DOHH2 (cell line): ENCODE measurements around the gene DTNB.

Source experiments
- H3F3A ChIP-seq: fragments of 200-600 bp; sonication (generic), shearing (Covaris generic); 2 replicates; pipeline ENCODE4 v1.6.0; 2016; ENCODE audit warnings: antibody characterized with exemption, mild to moderate bottlenecking; ENCODE audit not compliant: control insufficient read depth, insufficient read depth
- H3K27ac ChIP-seq: fragments of 200-600 bp; sonication (generic); 2 replicates; pipeline ENCODE4 v1.5.1; 2014; ENCODE audit warnings: low read depth, mild to moderate bottlenecking, low read length, moderate library complexity
- H3K27me3 ChIP-seq: fragments of 200-600 bp; sonication (generic); 2 replicates; pipeline ENCODE4 v1.6.1; 2014; ENCODE audit warnings: mild to moderate bottlenecking, low read length, mixed read lengths; ENCODE audit not compliant: control insufficient read depth
- H3K36me3 ChIP-seq: fragments of 200-600 bp; sonication (generic); 2 replicates; pipeline ENCODE4 v1.6.1; 2014; ENCODE audit warnings: mild to moderate bottlenecking, low read length, moderate library complexity, mixed read lengths; ENCODE audit not compliant: control insufficient read depth
- H3K4me1 ChIP-seq: fragments of 200-600 bp; sonication (generic); 2 replicates; pipeline ENCODE4 v1.6.1; 2014; ENCODE audit warnings: mild to moderate bottlenecking, low read length, mixed read lengths; ENCODE audit not compliant: control insufficient read depth
- H3K4me2 ChIP-seq: fragments of 200-600 bp; sonication (generic); 2 replicates; pipeline ENCODE4 v1.6.0; 2014; ENCODE audit warnings: mild to moderate bottlenecking, low read length, moderate library complexity
- H3K4me3 ChIP-seq: fragments of 200-600 bp; sonication (generic); 2 replicates; pipeline ENCODE4 v1.5.1; 2014; ENCODE audit warnings: mild to moderate bottlenecking, low read length, mixed read lengths
- H3K79me2 ChIP-seq: fragments of 200-600 bp; sonication (generic); 2 replicates; pipeline ENCODE4 v1.6.1; 2014; ENCODE audit warnings: mild to moderate bottlenecking, low read length, mixed read lengths; ENCODE audit not compliant: control insufficient read depth
- H3K9me2 ChIP-seq: fragments of 200-600 bp; sonication (generic); replicated peaks from 2 replicates; pipeline ENCODE4 v1.6.1; 2014; ENCODE audit warnings: mild to moderate bottlenecking, low read length, mixed read lengths; ENCODE audit not compliant: control insufficient read depth
- H3K9me3 ChIP-seq: fragments of 200-600 bp; sonication (generic); 2 replicates; pipeline ENCODE4 v1.6.1; 2014; ENCODE audit warnings: antibody characterized with exemption, low read length, mixed read lengths; ENCODE audit not compliant: control insufficient read depth, insufficient read depth
- H4K20me1 ChIP-seq: fragments of 200-600 bp; sonication (generic); 2 replicates; pipeline ENCODE4 v1.6.0; 2014; ENCODE audit warnings: low read depth, mild to moderate bottlenecking, antibody characterized with exemption, low read length, moderate library complexity; ENCODE audit not compliant: control insufficient read depth, insufficient read depth
- EZH2phosphoT487 ChIP-seq: fragments of 200-600 bp; sonication (generic); IDR thresholded peaks from 2 replicates; pipeline ENCODE4 v1.6.1; 2017; ENCODE audit warnings: borderline replicate concordance, mild to moderate bottlenecking, antibody characterized with exemption, low read length, moderate library complexity, mixed read lengths
- TF ChIP-seq, protein P1 (sequence below): fragments of 200-600 bp; sonication (generic); IDR thresholded peaks from one replicate; pipeline ENCODE4 v1.5.1; 2014; ENCODE audit warnings: antibody characterized with exemption, mild to moderate bottlenecking, low read depth, low read length; ENCODE audit not compliant: poor library complexity, severe bottlenecking

DTNB gene

DNA sequence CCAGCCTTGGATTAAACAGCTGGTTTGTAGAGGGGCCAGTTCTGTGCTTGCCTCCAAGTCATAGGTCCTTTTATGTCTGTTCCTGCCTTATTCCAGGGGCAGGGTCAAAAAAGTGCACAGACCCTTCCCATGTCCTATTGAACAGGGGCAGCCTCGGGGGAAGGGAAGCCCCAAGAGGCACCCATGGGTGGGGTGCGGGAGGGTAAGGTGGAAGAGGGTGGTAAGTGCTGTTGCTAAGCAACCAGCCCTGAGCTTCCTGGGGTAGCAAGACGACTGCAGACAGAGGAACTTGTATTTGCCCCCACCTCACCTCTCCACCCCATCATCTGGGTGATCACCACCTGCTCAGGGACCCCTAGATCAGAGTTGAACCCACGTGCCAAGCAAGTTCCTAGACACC lies 339.4 kb downstream of the DTNB start:
- H3K9me3 ChIP-seq = no peaks in the 10 kb centered on the region
- H3F3A ChIP-seq = no peaks in the 10 kb centered on the region
- no peak overlapping the region for H3K27ac ChIP-seq
- no peaks in the 10 kb centered on the region for H3K79me2 ChIP-seq
- no peaks in the 10 kb centered on the region; the same call in 1 of the 2 replicates for H4K20me1 ChIP-seq
- no peak overlapping the region for H3K4me3 ChIP-seq
- H3K4me2 ChIP-seq = no peak overlapping the region
- TF ChIP-seq, protein P1, sequence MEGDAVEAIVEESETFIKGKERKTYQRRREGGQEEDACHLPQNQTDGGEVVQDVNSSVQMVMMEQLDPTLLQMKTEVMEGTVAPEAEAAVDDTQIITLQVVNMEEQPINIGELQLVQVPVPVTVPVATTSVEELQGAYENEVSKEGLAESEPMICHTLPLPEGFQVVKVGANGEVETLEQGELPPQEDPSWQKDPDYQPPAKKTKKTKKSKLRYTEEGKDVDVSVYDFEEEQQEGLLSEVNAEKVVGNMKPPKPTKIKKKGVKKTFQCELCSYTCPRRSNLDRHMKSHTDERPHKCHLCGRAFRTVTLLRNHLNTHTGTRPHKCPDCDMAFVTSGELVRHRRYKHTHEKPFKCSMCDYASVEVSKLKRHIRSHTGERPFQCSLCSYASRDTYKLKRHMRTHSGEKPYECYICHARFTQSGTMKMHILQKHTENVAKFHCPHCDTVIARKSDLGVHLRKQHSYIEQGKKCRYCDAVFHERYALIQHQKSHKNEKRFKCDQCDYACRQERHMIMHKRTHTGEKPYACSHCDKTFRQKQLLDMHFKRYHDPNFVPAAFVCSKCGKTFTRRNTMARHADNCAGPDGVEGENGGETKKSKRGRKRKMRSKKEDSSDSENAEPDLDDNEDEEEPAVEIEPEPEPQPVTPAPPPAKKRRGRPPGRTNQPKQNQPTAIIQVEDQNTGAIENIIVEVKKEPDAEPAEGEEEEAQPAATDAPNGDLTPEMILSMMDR = no peak
- TF ChIP-seq EZH2phosphoT487 = no peak
- no peaks in the 10 kb centered on the region for H3K9me2 ChIP-seq
- peaks cover 9% of the 10 kb centered on the region for H3K4me1 ChIP-seq
- H3K27me3 ChIP-seq = no peaks in the 10 kb centered on the region
- H3K36me3 ChIP-seq = no peaks in the 10 kb centered on the region

DNA sequence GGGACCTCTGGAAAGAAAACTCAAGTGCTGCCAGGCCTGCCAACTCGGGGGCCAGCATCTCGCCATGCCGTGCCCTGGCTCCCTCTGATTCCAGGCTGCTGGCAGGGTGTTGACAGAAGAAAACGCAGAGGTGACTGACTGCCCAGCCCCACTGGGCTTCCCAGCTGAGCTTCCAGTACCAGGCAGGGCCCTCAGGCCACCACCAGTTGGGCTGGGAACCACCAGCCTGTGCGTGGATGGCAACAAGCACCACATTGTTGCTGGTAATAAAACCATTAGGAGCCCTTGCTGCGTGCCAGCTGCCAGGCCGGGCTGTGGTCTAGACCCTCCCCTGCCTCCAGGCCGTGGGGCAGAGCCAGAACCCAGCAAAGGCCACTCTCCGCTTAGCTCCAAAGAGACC lies 340.8 kb downstream of the DTNB start:
- H3K9me3 ChIP-seq = no peaks in the 10 kb centered on the region
- no peaks in the 10 kb centered on the region for H3F3A ChIP-seq
- H3K27me3 ChIP-seq = no peaks in the 10 kb centered on the region
- H3K9me2 ChIP-seq = no peaks in the 10 kb centered on the region
- no peak overlapping the region for H3K4me2 ChIP-seq
- TF ChIP-seq, protein P1 = no peak
- no peak for TF ChIP-seq EZH2phosphoT487
- no peak overlapping the region for H3K4me3 ChIP-seq
- no peaks in the 10 kb centered on the region for H3K79me2 ChIP-seq
- H3K36me3 ChIP-seq = no peaks in the 10 kb centered on the region
- peaks cover 9% of the 10 kb centered on the region for H3K4me1 ChIP-seq
- no peaks in the 10 kb centered on the region for H4K20me1 ChIP-seq
- no peak overlapping the region for H3K27ac ChIP-seq

DNA sequence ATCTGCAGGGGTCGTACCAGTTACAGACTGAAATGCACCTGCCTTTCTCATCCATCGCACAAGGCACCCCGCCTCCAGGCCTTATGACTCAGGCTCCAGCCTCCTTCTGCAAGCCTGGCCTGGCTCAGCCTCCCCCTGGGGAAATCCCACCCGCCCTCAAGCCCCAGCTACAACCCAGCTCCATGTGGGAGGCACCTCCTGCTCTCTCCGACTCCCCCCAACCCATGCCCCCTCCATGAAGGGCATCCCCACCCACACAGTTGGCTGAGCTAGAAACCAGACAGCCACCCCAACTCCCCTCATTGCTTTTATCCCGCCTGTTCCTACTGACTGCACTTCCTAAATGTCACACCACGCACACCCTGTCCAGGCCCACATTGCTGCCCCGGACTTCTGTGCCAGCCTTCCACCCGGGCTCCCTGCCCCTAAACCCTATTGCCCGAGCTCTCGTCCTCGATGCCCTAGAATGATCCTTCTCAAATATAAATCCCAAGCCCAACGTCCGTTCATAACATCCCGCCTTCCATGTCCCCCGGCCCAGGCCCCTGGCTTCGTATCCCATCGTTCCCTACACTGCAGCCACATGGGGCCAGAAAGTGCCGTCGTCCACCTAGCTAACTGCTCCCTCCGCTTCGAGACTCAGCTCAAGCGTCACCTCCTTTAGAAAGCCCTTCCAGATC lies 341.6 kb downstream of the DTNB start:
- Histone ChIP-seq H3K4me3 (no peak overlapping the region), H3F3A (no peaks in the 10 kb centered on the region), H3K4me1 (peaks cover 9% of the 10 kb centered on the region), H3K9me2 (no peaks in the 10 kb centered on the region), H3K27me3 (no peaks in the 10 kb centered on the region), H3K9me3 (peaks cover 1% of the 10 kb centered on the region; the same call in 1 of the 2 replicates), H3K36me3 (no peaks in the 10 kb centered on the region), H3K4me2 (no peak overlapping the region), H3K27ac (no peak overlapping the region), H4K20me1 (no peaks in the 10 kb centered on the region), H3K79me2 (no peaks in the 10 kb centered on the region)
- TF ChIP-seq, protein P1 = no peak
- no peak for TF ChIP-seq EZH2phosphoT487
